K562 (cell line): ENCODE data around the gene KCNN4. TPM values are rescaled to one million over a fixed set of nuclear protein-coding genes. Genes with fewer than 3 reads are reported as not detected.

ENCODE experiments used
- ARNT ChIP-seq, 2 experiments: fragments of 450-650 bp; IDR thresholded peaks; 2 replicates each; pipeline ENCODE4 v1.6.1; 2016; ENCODE audit warnings: mild to moderate bottlenecking in 1 of 2
- FOSL1 ChIP-seq: fragments of 200-800 bp; sonication (Bioruptor generic); conservative IDR thresholded peaks from 2 replicates; pipeline ENCODE4 v1.6.1; 2016; ENCODE audit warnings: missing genetic modification characterization, missing compliant biosample characterization
- FOXO4 ChIP-seq: fragments of 450-650 bp; formaldehyde crosslinking; IDR thresholded peaks from 2 replicates; pipeline ENCODE4 v1.4.0; 2020; ENCODE audit warnings: mild to moderate bottlenecking, moderate library complexity
- GABPB1 ChIP-seq: sonication (generic); formaldehyde crosslinking; IDR thresholded peaks from 2 replicates; pipeline ENCODE4 v1.8.0; 2022; ENCODE audit warnings: mild to moderate bottlenecking, missing genetic modification reagents
- HNRNPH1 ChIP-seq: fragments of 200-400 bp; formaldehyde crosslinking; optimal IDR thresholded peaks from 2 replicates; pipeline ENCODE3; 2017; ENCODE audit warnings: low read depth, mild to moderate bottlenecking, low read length, moderate library complexity
- HNRNPLL ChIP-seq: fragments of 200-400 bp; formaldehyde crosslinking; IDR thresholded peaks from 2 replicates; pipeline ENCODE4 v1.6.1; 2017; ENCODE audit warnings: low read length, low read depth, mild to moderate bottlenecking; ENCODE audit not compliant: poor library complexity, severe bottlenecking
- JUND ChIP-seq, 2 experiments: IDR thresholded peaks; 2 replicates in 1 of 2; 3 replicates in 1 of 2; pipeline ENCODE4 v1.6.1; 2011; ENCODE audit warnings: borderline replicate concordance in 2 of 2, low read depth in 2 of 2, low read length in 2 of 2, improper control_type of control experiment in 1 of 2, missing biosample characterization in 1 of 2, missing genetic modification characterization in 1 of 2, missing genetic modification reagents in 1 of 2
- NR2C2 ChIP-seq, 2 experiments: fragments of 200-800 bp in 1 of 2; sonication (Bioruptor generic) in 1 of 2; sonication (generic) in 1 of 2; formaldehyde crosslinking in 1 of 2; IDR thresholded peaks; 2 replicates each; pipeline versions ENCODE4 v1.6.1 to v1.8.0; 2016 to 2022; ENCODE audit warnings: mild to moderate bottlenecking in 1 of 2, missing compliant biosample characterization in 1 of 2, missing genetic modification characterization in 1 of 2, missing genetic modification reagents in 1 of 2
- PHB ChIP-seq: fragments of 250-450 bp; sonication (Bioruptor Pico); IDR thresholded peaks from 2 replicates; pipeline ENCODE4 v1.5.0; 2021
- PML ChIP-seq: IDR thresholded peaks from 2 replicates; pipeline ENCODE4 v1.6.1; 2012; ENCODE audit warnings: low read length, inconsistent platforms
- SMAD1 ChIP-seq: fragments of 150-350 bp; IDR thresholded peaks from 2 replicates; pipeline ENCODE4 v1.6.1; 2014; ENCODE audit warnings: low read length, low read depth; ENCODE audit not compliant: partially characterized antibody
- SMARCC2 ChIP-seq: fragments of 450-650 bp; IDR thresholded peaks from 2 replicates; pipeline ENCODE4 v1.6.1; 2017; ENCODE audit warnings: antibody characterized with exemption, moderate library complexity, mild to moderate bottlenecking, low read depth
- TEAD4 ChIP-seq, 2 experiments: sonication (generic) in 1 of 2; formaldehyde crosslinking in 1 of 2; IDR thresholded peaks; 2 replicates each; pipeline versions ENCODE4 v1.6.1 to v1.8.0; 2012 to 2022; ENCODE audit warnings: borderline replicate concordance in 1 of 2, inconsistent platforms in 1 of 2, low read length in 1 of 2, mild to moderate bottlenecking in 1 of 2, missing genetic modification reagents in 1 of 2
- XRCC5 ChIP-seq: fragments of 200-400 bp; formaldehyde crosslinking; IDR thresholded peaks from 2 replicates; pipeline ENCODE4 v1.6.1; 2017; ENCODE audit warnings: low read depth, mild to moderate bottlenecking, low read length
- ZBTB7A ChIP-seq: IDR thresholded peaks from 2 replicates; pipeline ENCODE4 v1.6.1; 2011; ENCODE audit warnings: low read depth, mild to moderate bottlenecking, low read length, moderate library complexity, borderline replicate concordance; ENCODE audit not compliant: control insufficient read depth
- ZKSCAN1 ChIP-seq: fragments of 150-350 bp; IDR thresholded peaks from 2 replicates; pipeline ENCODE4 v1.6.1; 2016; ENCODE audit warnings: low read depth, low read length
- ZNF263 ChIP-seq: sonication (generic); formaldehyde crosslinking; IDR thresholded peaks from 2 replicates; pipeline ENCODE4 v1.8.0; 2022; ENCODE audit warnings: mild to moderate bottlenecking, missing genetic modification reagents, borderline replicate concordance
- ZNF696 ChIP-seq: fragments of 250-450 bp; sonication (Bioruptor Pico); conservative IDR thresholded peaks from 2 replicates; pipeline ENCODE4 v1.4.0; 2020; ENCODE audit warnings: mild to moderate bottlenecking, moderate library complexity
- ZSCAN29 ChIP-seq: fragments of 450-650 bp; IDR thresholded peaks from 2 replicates; pipeline ENCODE4 v1.6.1; 2017
- polyA plus RNA-seq, 8 experiments: library from polyadenylated mRNA; depleted of rRNA in 4 of 8; stranded (reverse) in 5 of 8; unstranded in 3 of 8; fragments of >200 nt; fragmentation: Nextera tagmentation in 2 of 8; fragmentation: Illumina TruSeq in 1 of 8; extraction: Ambion mirVana in 2 of 8; extraction: Trizol in 1 of 8; gene quantifications; 2 replicates each; pipeline versions ENCODE4 v1.2.1 to v1.2.3, GENCODE V29; 2011 to 2014; ENCODE audit warnings: inconsistent platforms in 1 of 8, missing spikeins in 1 of 8
- total RNA-seq, 7 experiments: library from RNA; depleted of rRNA in 6 of 7; stranded (reverse); fragments of >200 nt in 6 of 7; fragmentation: Illumina TruSeq in 2 of 7; extraction: Trizol in 2 of 7; gene quantifications; 2 replicates each; pipeline versions ENCODE4 v1.2.1 to v1.2.3, GENCODE V29; 2011 to 2021; ENCODE audit warnings: low replicate concordance in 1 of 7
- TF ChIP-seq, protein P1 (sequence below): fragments of 450-650 bp; IDR thresholded peaks from 2 replicates; pipeline ENCODE4 v1.7.1; 2018; ENCODE audit warnings: mild to moderate bottlenecking, low read depth; ENCODE audit not compliant: partially characterized antibody
- TF ChIP-seq, protein P2 (sequence below), 2 experiments: fragments of 250-450 bp in 1 of 2; fragments of 450-650 bp in 1 of 2; sonication (Bioruptor Pico) in 1 of 2; IDR thresholded peaks; 2 replicates each; pipeline versions ENCODE4 v1.6.1 to v1.8.0; 2016 to 2021; ENCODE audit warnings: mild to moderate bottlenecking in 2 of 2, moderate library complexity in 2 of 2, missing compliant biosample characterization in 1 of 2, missing genetic modification characterization in 1 of 2

KCNN4 gene
- total and polyA plus RNA-seq, 9 of the 15 experiments (the other 6 are each of a cell fraction or from before 2014, with no cell fraction given): 0.53 to 37.7 (median 25.9) TPM

DNA sequence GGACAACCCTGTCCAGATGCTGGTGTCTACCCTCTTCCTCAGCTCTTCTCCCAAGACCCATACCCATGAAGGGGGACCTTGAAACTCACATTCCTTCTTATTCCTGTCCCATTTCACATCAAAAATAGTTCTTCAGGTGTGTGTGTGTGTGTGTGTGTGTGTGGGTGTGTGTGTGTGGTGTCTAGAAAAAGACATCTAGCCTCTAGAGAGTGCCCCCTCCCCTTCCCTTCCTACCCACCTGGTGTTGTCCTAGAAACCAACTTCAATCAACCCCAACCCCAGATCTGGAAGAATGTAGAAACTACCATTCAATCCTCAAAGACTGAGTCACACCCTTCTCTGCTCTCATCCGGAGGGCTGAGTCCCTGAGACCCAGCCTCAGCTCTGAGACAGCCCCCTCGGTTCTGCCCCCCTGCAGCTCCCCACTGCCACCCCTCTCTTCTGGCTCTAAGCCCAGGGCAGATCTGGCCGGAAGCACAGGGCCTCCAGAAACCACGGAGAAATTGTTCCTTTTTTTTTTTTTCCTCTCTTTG, 3.5 kb downstream of the KCNN4 start (continued):
- TF ChIP-seq, protein P1, sequence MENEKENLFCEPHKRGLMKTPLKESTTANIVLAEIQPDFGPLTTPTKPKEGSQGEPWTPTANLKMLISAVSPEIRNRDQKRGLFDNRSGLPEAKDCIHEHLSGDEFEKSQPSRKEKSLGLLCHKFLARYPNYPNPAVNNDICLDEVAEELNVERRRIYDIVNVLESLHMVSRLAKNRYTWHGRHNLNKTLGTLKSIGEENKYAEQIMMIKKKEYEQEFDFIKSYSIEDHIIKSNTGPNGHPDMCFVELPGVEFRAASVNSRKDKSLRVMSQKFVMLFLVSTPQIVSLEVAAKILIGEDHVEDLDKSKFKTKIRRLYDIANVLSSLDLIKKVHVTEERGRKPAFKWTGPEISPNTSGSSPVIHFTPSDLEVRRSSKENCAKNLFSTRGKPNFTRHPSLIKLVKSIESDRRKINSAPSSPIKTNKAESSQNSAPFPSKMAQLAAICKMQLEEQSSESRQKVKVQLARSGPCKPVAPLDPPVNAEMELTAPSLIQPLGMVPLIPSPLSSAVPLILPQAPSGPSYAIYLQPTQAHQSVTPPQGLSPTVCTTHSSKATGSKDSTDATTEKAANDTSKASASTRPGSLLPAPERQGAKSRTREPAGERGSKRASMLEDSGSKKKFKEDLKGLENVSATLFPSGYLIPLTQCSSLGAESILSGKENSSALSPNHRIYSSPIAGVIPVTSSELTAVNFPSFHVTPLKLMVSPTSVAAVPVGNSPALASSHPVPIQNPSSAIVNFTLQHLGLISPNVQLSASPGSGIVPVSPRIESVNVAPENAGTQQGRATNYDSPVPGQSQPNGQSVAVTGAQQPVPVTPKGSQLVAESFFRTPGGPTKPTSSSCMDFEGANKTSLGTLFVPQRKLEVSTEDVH: peak; percentile 13
- no peak for TF ChIP-seq PHB
- no peak for TF ChIP-seq HNRNPH1
- no peak for TF ChIP-seq GABPB1 (CRISPR knock-in tag)
- peak; percentile 64; the same call in 1 of the 2 replicates for TF ChIP-seq ZSCAN29
- no peak for TF ChIP-seq ZKSCAN1
- no peak for TF ChIP-seq SMARCC2
- 0 out of 2 replicates have a peak, but pooled peaks have one; percentile 5 for TF ChIP-seq JUND (IDR thresholded peaks at IDR 0.05; ENCODE audit: borderline replicate concordance, low read depth, low read length)
- peak; percentile 29; the same call in 2 of the 3 replicates for TF ChIP-seq JUND (tag; IDR thresholded peaks at IDR 0.05; ENCODE audit: borderline replicate concordance, low read depth, low read length)
- TF ChIP-seq, protein P2, sequence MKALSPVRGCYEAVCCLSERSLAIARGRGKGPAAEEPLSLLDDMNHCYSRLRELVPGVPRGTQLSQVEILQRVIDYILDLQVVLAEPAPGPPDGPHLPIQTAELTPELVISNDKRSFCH (CRISPR knock-in tag; IDR thresholded peaks at IDR 0.05): no peak
- TF ChIP-seq, protein P2 (tag; IDR thresholded peaks at IDR 0.05): no peak
- TF ChIP-seq FOXO4 (CRISPR knock-in tag): no peak
- peak; percentile 51 for TF ChIP-seq FOSL1 (tag)
- TF ChIP-seq NR2C2 (CRISPR knock-in tag; IDR thresholded peaks at IDR 0.05): no peak
- TF ChIP-seq NR2C2 (tag; IDR thresholded peaks at IDR 0.05): 0 out of 2 replicates have a peak, but pooled peaks have one; percentile 23
- no peak for TF ChIP-seq XRCC5
- TF ChIP-seq HNRNPLL: peak; percentile 17
- TF ChIP-seq TEAD4 (IDR thresholded peaks at IDR 0.05; ENCODE audit: low read length): peak; percentile 54; the same call in 1 of the 2 replicates
- no peak for TF ChIP-seq TEAD4 (CRISPR knock-in tag; IDR thresholded peaks at IDR 0.05; ENCODE audit: borderline replicate concordance)
- TF ChIP-seq SMAD1: no peak
- no peak for TF ChIP-seq ZNF263
- TF ChIP-seq ARNT (IDR thresholded peaks at IDR 0.05): peak; percentile 46 to 63; a peak in 2 of 4 replicates
- TF ChIP-seq PML: no peak
- peak; percentile 97 for TF ChIP-seq ZBTB7A
- no peak for TF ChIP-seq ZNF696 (CRISPR knock-in tag)
